Chondrocyte (in vitro differentiated cells): ENCODE results near the gene TMTC4. TPM values are rescaled to one million over a fixed set of nuclear protein-coding genes. Genes with fewer than 3 reads are reported as not detected.

Experiments
- DNase-seq: peaks from one replicate; pipeline ENCODE4 v3.0.0; 2021; ENCODE audit warnings: mixed read lengths, low spot score
- H3K27ac Mint-ChIP-seq: one replicate; pipeline ENCODE4 v1.8.0; 2021; ENCODE audit warnings: mild to moderate bottlenecking, moderate library complexity, mixed read lengths; ENCODE audit not compliant: unreplicated experiment
- H3K27me3 Mint-ChIP-seq: 2 replicates; pipeline ENCODE4 v1.8.0; 2021; ENCODE audit warnings: low read depth, mixed read lengths
- H3K36me3 Mint-ChIP-seq: 2 replicates; pipeline ENCODE4 v1.8.0; 2021; ENCODE audit warnings: low read depth, mixed read lengths
- H3K4me1 Mint-ChIP-seq: 2 replicates; pipeline ENCODE4 v1.8.0; 2021; ENCODE audit warnings: low read depth, mild to moderate bottlenecking, mixed read lengths
- H3K4me3 Mint-ChIP-seq: one replicate; pipeline ENCODE4 v1.8.0; 2021; ENCODE audit warnings: mild to moderate bottlenecking, moderate library complexity, mixed read lengths; ENCODE audit not compliant: unreplicated experiment
- H3K9me3 Mint-ChIP-seq: 2 replicates; pipeline ENCODE4 v1.8.0; 2021; ENCODE audit warnings: low read depth, mixed read lengths
- total RNA-seq: library from RNA; stranded (reverse); gene quantifications from 3 replicates; pipeline ENCODE4 v1.2.1, GENCODE V29; 2021
- TF ChIP-seq, protein P1 (sequence below): fragments of 200-600 bp; sonication (generic); IDR thresholded peaks from 2 replicates; pipeline ENCODE4 v1.5.0; 2021; ENCODE audit warnings: antibody characterized with exemption, mild to moderate bottlenecking, moderate library complexity

The TMTC4 gene
- total RNA-seq, 1 donor from 2014 or later = 11.5 TPM

GRCh38 chr13:100648354-100648753 is 26.2 kb downstream of the TMTC4 start:
- TF ChIP-seq, protein P1, sequence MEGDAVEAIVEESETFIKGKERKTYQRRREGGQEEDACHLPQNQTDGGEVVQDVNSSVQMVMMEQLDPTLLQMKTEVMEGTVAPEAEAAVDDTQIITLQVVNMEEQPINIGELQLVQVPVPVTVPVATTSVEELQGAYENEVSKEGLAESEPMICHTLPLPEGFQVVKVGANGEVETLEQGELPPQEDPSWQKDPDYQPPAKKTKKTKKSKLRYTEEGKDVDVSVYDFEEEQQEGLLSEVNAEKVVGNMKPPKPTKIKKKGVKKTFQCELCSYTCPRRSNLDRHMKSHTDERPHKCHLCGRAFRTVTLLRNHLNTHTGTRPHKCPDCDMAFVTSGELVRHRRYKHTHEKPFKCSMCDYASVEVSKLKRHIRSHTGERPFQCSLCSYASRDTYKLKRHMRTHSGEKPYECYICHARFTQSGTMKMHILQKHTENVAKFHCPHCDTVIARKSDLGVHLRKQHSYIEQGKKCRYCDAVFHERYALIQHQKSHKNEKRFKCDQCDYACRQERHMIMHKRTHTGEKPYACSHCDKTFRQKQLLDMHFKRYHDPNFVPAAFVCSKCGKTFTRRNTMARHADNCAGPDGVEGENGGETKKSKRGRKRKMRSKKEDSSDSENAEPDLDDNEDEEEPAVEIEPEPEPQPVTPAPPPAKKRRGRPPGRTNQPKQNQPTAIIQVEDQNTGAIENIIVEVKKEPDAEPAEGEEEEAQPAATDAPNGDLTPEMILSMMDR = no peak
- Mint-ChIP-seq H3K27ac (no peak overlapping the region), H3K36me3 (peaks cover 2% of the 10 kb centered on the region), H3K9me3 (no peaks in the 10 kb centered on the region), H3K27me3 (no peaks in the 10 kb centered on the region), H3K4me1 (no peaks in the 10 kb centered on the region), H3K4me3 (no peak overlapping the region)
- no peak for DNase-seq

GRCh38 chr13:100646871-100647270 is 27.7 kb downstream of the TMTC4 start:
- TF ChIP-seq, protein P1 = no peak
- DNase-seq = no peak
- Mint-ChIP-seq H3K36me3 (peaks cover 4% of the 10 kb centered on the region), H3K4me3 (no peak overlapping the region), H3K9me3 (no peaks in the 10 kb centered on the region), H3K27ac (no peak overlapping the region), H3K27me3 (no peaks in the 10 kb centered on the region), H3K4me1 (no peaks in the 10 kb centered on the region)

DNA sequence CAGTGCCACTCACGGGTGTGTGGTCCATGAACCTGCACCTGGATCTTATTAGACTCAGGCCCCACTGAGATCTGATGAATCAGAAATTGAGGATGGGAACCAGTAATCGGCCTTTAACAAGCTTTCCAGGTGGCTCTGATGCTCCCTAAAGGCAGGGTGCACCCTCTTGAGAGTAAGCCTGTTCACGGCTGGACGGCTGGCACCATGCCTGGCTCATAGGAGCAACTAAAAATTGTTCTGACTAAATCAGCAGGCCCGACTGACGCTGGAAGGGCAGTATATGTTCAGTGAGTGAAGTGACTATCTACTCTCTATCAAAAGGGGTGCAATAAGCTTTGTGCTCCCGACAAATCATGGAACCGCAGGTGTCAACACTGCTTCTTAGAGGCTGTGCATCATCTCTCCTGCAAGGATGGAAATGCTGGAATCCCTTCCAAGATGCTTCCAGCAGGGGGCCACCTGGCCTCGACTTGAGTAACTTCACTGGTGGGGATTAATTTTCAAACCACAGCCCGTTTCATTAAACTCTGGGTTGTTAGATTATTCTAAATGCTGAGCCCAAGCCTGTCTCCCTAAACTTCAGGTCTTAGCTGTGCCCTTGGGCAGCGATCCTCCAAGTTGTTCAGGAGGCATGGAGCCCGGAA is 28.4 kb downstream of the TMTC4 start:
- TF ChIP-seq, protein P1 = peak; percentile 78
- no peak for DNase-seq
- Mint-ChIP-seq H3K27ac (no peak overlapping the region), H3K4me1 (no peaks in the 10 kb centered on the region), H3K9me3 (no peaks in the 10 kb centered on the region), H3K36me3 (peaks cover 10% of the 10 kb centered on the region), H3K27me3 (no peaks in the 10 kb centered on the region), H3K4me3 (no peak overlapping the region)

GRCh38 chr13:100645382-100645781 is 29.2 kb downstream of the TMTC4 start:
- no peaks in the 10 kb centered on the region for H3K4me1 Mint-ChIP-seq
- H3K9me3 Mint-ChIP-seq = no peaks in the 10 kb centered on the region
- TF ChIP-seq, protein P1 = no peak
- no peak overlapping the region for H3K27ac Mint-ChIP-seq
- DNase-seq = no peak
- peaks cover 10% of the 10 kb centered on the region for H3K36me3 Mint-ChIP-seq
- no peak overlapping the region for H3K4me3 Mint-ChIP-seq
- no peaks in the 10 kb centered on the region for H3K27me3 Mint-ChIP-seq

DNA sequence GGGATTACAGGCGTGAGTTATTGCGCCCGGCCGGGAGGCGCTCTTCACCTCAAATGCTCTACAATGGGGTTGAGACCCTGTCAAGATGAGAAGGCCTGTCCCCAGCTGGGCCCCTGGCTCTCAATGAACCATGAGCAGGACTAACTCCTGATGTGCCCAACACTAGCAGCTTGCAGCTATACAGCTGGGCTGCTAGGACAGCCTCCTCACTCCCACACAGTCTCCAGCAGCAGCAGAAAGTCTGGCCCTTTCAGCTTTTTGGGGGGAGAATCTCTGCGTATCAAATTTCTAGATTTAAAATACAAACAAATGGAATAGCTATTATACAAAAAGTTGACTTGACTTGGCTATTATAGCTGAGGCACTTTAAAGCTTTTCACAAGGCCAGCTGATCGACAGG is 30.2 kb downstream of the TMTC4 start:
- Mint-ChIP-seq H3K9me3 (no peaks in the 10 kb centered on the region), H3K4me1 (no peaks in the 10 kb centered on the region), H3K27ac (no peak overlapping the region), H3K27me3 (no peaks in the 10 kb centered on the region), H3K36me3 (peaks cover 9% of the 10 kb centered on the region), H3K4me3 (no peak overlapping the region)
- no peak for DNase-seq
- TF ChIP-seq, protein P1 = no peak
